DOHH2 (cell line): ENCODE data around the gene ETDC.
"Not testable (repeated sequence)": the region's sequence is repeated elsewhere in the genome, so short reads cannot be mapped to it uniquely, and the experiment has no call there.

ENCODE experiments used
- CTCF ChIP-seq: fragments of 200-600 bp; sonication (generic); IDR thresholded peaks from one replicate; pipeline ENCODE4 v1.5.1; 2014; ENCODE audit warnings: antibody characterized with exemption, mild to moderate bottlenecking, low read depth, low read length; ENCODE audit not compliant: poor library complexity, severe bottlenecking
- EZH2phosphoT487 ChIP-seq: fragments of 200-600 bp; sonication (generic); IDR thresholded peaks from 2 replicates; pipeline ENCODE4 v1.6.1; 2017; ENCODE audit warnings: borderline replicate concordance, mild to moderate bottlenecking, antibody characterized with exemption, low read length, moderate library complexity, mixed read lengths

GRCh38 chrX:135325036-135325818 is 15.9 kb downstream of the ETDC start:
- not testable (repeated sequence) for TF ChIP-seq CTCF, EZH2phosphoT487
